Neural cell (in vitro differentiated cells): ENCODE results near the gene RTF1. TPM values are rescaled to one million over a fixed set of nuclear protein-coding genes. Genes with fewer than 3 reads are reported as not detected.

Source experiments
- H2AFZ ChIP-seq: fragments of 200-600, 300-800 bp; sonication (generic), shearing (Covaris generic); 2 replicates; pipeline ENCODE4 v1.6.0; 2014; ENCODE audit warnings: low read depth, mild to moderate bottlenecking, antibody characterized with exemption, low read length, moderate library complexity
- H3F3A ChIP-seq: fragments of 200-600 bp; shearing (Covaris generic); 2 replicates; pipeline ENCODE4 v1.6.1; 2016; ENCODE audit warnings: mild to moderate bottlenecking, moderate library complexity, mixed read lengths, antibody characterized with exemption, low read length; ENCODE audit not compliant: insufficient read depth, poor library complexity, severe bottlenecking
- H3K27ac ChIP-seq: fragments of 200-600, 300-800 bp; sonication (generic), shearing (Covaris generic); 2 replicates; pipeline ENCODE4 v1.5.1; 2014; ENCODE audit warnings: mild to moderate bottlenecking, low read length, moderate library complexity
- H3K27me3 ChIP-seq: fragments of 300-800, 200-600 bp; sonication (generic), shearing (Covaris generic); 2 replicates; pipeline ENCODE4 v1.6.0; 2014; ENCODE audit warnings: mild to moderate bottlenecking, low read depth, low read length, moderate library complexity; ENCODE audit not compliant: insufficient read depth
- H3K36me3 ChIP-seq: fragments of 300-800, 200-600 bp; sonication (generic), shearing (Covaris generic); 2 replicates; pipeline ENCODE4 v1.5.1; 2014; ENCODE audit warnings: mild to moderate bottlenecking, antibody characterized with exemption, low read length, moderate library complexity; ENCODE audit not compliant: insufficient read depth
- H3K4me2 ChIP-seq: fragments of 300-800, 200-600 bp; sonication (generic), shearing (Covaris generic); 2 replicates; pipeline ENCODE4 v1.6.0; 2014; ENCODE audit warnings: mild to moderate bottlenecking, low read length
- H3K4me3 ChIP-seq: fragments of 300-800, 200-600 bp; sonication (generic), shearing (Covaris generic); 2 replicates; pipeline ENCODE4 v1.5.1; 2014; ENCODE audit warnings: mild to moderate bottlenecking, low read length, moderate library complexity
- H3K79me2 ChIP-seq: fragments of 200-600 bp; shearing (Covaris generic); replicated peaks from 2 replicates; pipeline ENCODE4 v1.6.0; 2014; ENCODE audit warnings: mild to moderate bottlenecking, low read length, moderate library complexity; ENCODE audit not compliant: insufficient read depth
- H3K9ac ChIP-seq: fragments of 300-800, 200-600 bp; sonication (generic), shearing (Covaris generic); 2 replicates; pipeline ENCODE4 v1.6.1; 2016; ENCODE audit warnings: mild to moderate bottlenecking, low read length, mixed read lengths
- H3K9me2 ChIP-seq: fragments of 200-600 bp; shearing (Covaris generic); 2 replicates; pipeline ENCODE4 v1.6.1; 2016; ENCODE audit warnings: mild to moderate bottlenecking, low read length, mixed read lengths; ENCODE audit not compliant: insufficient read depth
- H3K9me3 ChIP-seq: fragments of 200-600, 300-800 bp; sonication (generic), shearing (Covaris generic); 2 replicates; pipeline ENCODE4 v1.6.1; 2016; ENCODE audit warnings: mild to moderate bottlenecking, mixed run types, low read length, moderate library complexity, mixed read lengths
- H4K20me1 ChIP-seq: fragments of 200-600 bp; shearing (Covaris generic); 2 replicates; pipeline ENCODE4 v1.6.1; 2016; ENCODE audit warnings: mild to moderate bottlenecking, mixed run types; ENCODE audit not compliant: insufficient read depth
- EP300 ChIP-seq: fragments of 450-650 bp; conservative IDR thresholded peaks from 2 replicates; pipeline ENCODE4 v1.6.1; 2014; ENCODE audit warnings: antibody characterized with exemption, mild to moderate bottlenecking, moderate library complexity; ENCODE audit not compliant: poor library complexity, severe bottlenecking
- EZH2 ChIP-seq: fragments of 200-600, 300-800 bp; shearing (Covaris generic), sonication (generic); IDR thresholded peaks from 2 replicates; pipeline ENCODE4 v1.6.1; 2014; ENCODE audit warnings: antibody characterized with exemption, low read length, borderline replicate concordance, mild to moderate bottlenecking; ENCODE audit not compliant: insufficient read depth, poor library complexity, severe bottlenecking
- MXI1 ChIP-seq: fragments of 450-650 bp; conservative IDR thresholded peaks from 2 replicates; pipeline ENCODE4 v1.6.1; 2014; ENCODE audit warnings: antibody characterized with exemption, mild to moderate bottlenecking; ENCODE audit not compliant: poor library complexity, severe bottlenecking
- POLR2AphosphoS5 ChIP-seq: IDR thresholded peaks from 2 replicates; pipeline ENCODE4 v1.6.1; 2012
- RAD21 ChIP-seq: fragments of 450-650 bp; conservative IDR thresholded peaks from 2 replicates; pipeline ENCODE4 v1.6.1; 2014; ENCODE audit warnings: antibody characterized with exemption, mild to moderate bottlenecking, moderate library complexity
- SMC3 ChIP-seq: fragments of 450-650 bp; conservative IDR thresholded peaks from 2 replicates; pipeline ENCODE4 v1.6.1; 2014; ENCODE audit warnings: antibody characterized with exemption, mild to moderate bottlenecking, moderate library complexity; ENCODE audit not compliant: poor library complexity
- TAF1 ChIP-seq: IDR thresholded peaks from 2 replicates; pipeline ENCODE4 v1.6.1; 2012; ENCODE audit warnings: low read depth
- polyA plus RNA-seq: library from polyadenylated mRNA; depleted of rRNA; stranded (reverse); fragments of >200 nt; gene quantifications from 2 replicates; pipeline ENCODE4 v1.2.3, GENCODE V29; 2014
- TF ChIP-seq, protein P1 (sequence below): IDR thresholded peaks from 2 replicates; pipeline ENCODE4 v1.6.1; 2012; ENCODE audit warnings: borderline replicate concordance
- TF ChIP-seq, protein P2 (sequence below): fragments of 450-650 bp; IDR thresholded peaks from 2 replicates; pipeline ENCODE4 v1.5.1; 2014; ENCODE audit warnings: antibody characterized with exemption, mild to moderate bottlenecking, moderate library complexity; ENCODE audit not compliant: poor library complexity, severe bottlenecking

The RTF1 gene
- polyA plus RNA-seq, 1 donor from 2014 or later, result 84.1 TPM

GRCh38 chr15:41411031-41411430 lies 5.9 kb upstream of the RTF1 start:
- Histone ChIP-seq H3K9ac (no peak overlapping the region), H3K9me3 (no peaks in the 10 kb centered on the region), H4K20me1 (no peaks in the 10 kb centered on the region), H3K27me3 (no peaks in the 10 kb centered on the region), H3K36me3 (no peaks in the 10 kb centered on the region), H3K9me2 (no peaks in the 10 kb centered on the region), H3K79me2 (no peaks in the 10 kb centered on the region), H3K4me2 (no peak overlapping the region), H3K27ac (no peak overlapping the region), H3K4me3 (no peak overlapping the region), H3F3A (no peaks in the 10 kb centered on the region), H2AFZ (no peak overlapping the region)
- TF ChIP-seq TAF1, result no peak
- TF ChIP-seq SMC3, result no peak
- TF ChIP-seq, protein P1, sequence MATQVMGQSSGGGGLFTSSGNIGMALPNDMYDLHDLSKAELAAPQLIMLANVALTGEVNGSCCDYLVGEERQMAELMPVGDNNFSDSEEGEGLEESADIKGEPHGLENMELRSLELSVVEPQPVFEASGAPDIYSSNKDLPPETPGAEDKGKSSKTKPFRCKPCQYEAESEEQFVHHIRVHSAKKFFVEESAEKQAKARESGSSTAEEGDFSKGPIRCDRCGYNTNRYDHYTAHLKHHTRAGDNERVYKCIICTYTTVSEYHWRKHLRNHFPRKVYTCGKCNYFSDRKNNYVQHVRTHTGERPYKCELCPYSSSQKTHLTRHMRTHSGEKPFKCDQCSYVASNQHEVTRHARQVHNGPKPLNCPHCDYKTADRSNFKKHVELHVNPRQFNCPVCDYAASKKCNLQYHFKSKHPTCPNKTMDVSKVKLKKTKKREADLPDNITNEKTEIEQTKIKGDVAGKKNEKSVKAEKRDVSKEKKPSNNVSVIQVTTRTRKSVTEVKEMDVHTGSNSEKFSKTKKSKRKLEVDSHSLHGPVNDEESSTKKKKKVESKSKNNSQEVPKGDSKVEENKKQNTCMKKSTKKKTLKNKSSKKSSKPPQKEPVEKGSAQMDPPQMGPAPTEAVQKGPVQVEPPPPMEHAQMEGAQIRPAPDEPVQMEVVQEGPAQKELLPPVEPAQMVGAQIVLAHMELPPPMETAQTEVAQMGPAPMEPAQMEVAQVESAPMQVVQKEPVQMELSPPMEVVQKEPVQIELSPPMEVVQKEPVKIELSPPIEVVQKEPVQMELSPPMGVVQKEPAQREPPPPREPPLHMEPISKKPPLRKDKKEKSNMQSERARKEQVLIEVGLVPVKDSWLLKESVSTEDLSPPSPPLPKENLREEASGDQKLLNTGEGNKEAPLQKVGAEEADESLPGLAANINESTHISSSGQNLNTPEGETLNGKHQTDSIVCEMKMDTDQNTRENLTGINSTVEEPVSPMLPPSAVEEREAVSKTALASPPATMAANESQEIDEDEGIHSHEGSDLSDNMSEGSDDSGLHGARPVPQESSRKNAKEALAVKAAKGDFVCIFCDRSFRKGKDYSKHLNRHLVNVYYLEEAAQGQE, result no peak
- TF ChIP-seq MXI1, result no peak
- TF ChIP-seq POLR2AphosphoS5, result no peak
- no peak for TF ChIP-seq EZH2
- TF ChIP-seq RAD21, result no peak
- TF ChIP-seq, protein P2, sequence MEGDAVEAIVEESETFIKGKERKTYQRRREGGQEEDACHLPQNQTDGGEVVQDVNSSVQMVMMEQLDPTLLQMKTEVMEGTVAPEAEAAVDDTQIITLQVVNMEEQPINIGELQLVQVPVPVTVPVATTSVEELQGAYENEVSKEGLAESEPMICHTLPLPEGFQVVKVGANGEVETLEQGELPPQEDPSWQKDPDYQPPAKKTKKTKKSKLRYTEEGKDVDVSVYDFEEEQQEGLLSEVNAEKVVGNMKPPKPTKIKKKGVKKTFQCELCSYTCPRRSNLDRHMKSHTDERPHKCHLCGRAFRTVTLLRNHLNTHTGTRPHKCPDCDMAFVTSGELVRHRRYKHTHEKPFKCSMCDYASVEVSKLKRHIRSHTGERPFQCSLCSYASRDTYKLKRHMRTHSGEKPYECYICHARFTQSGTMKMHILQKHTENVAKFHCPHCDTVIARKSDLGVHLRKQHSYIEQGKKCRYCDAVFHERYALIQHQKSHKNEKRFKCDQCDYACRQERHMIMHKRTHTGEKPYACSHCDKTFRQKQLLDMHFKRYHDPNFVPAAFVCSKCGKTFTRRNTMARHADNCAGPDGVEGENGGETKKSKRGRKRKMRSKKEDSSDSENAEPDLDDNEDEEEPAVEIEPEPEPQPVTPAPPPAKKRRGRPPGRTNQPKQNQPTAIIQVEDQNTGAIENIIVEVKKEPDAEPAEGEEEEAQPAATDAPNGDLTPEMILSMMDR, result no peak
- TF ChIP-seq EP300, result no peak

DNA sequence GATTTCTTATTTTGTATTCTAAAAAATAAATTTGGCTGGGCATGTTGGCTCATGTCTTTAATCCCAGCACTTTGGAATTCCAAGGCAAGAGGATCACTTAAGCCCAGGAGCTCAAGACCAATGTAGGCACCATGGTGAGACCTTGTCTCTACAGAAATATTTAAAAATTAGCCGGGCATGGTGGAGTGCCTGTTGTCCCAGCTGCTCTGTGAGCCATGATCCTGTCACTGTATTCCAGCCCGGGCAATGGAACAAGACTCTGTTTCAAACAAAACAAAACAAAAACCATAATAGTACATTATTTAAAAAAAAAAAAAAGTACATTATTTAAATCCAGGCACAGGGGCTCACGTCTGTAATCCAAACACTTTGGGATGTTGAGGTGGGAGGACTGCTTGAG lies 5.5 kb upstream of the RTF1 start:
- no peak for TF ChIP-seq SMC3
- H3K4me3 ChIP-seq, result no peak overlapping the region

More for the DNA sequence above, 5.5 kb upstream of the RTF1 start:
- Histone ChIP-seq H3K27me3 (no peaks in the 10 kb centered on the region), H3K9me2 (no peaks in the 10 kb centered on the region), H3K9me3 (no peaks in the 10 kb centered on the region), H3K27ac (no peak overlapping the region), H3K4me2 (no peak overlapping the region), H3K36me3 (no peaks in the 10 kb centered on the region), H4K20me1 (no peaks in the 10 kb centered on the region), H3F3A (no peaks in the 10 kb centered on the region), H3K9ac (no peak overlapping the region), H3K79me2 (no peaks in the 10 kb centered on the region), H2AFZ (no peak overlapping the region)
